ENCODE data around the gene NHS. TPM values are rescaled to one million over a fixed set of nuclear protein-coding genes. Genes with fewer than 3 reads are reported as not detected.

Gene NHS
- total RNA-seq, 1 experiment from 2014 or later = 5.7 TPM

- POLR2A ChIA-PET = no interaction called here
- Histone ChIP-seq H4K20me1 (ENCODE audit: insufficient read depth) (no peaks in the 10 kb centered on the region), H3K4me3 (replicated peaks in 1 of 2; ENCODE audit: low read depth in 1 of 2, low read length in 2 of 2) (no peak overlapping the region), H2AFZ (ENCODE audit: low read depth, low read length, poor library complexity, severe bottlenecking) (no peak overlapping the region), H3K9me2 (ENCODE audit: insufficient read depth) (no peaks in the 10 kb centered on the region), H3K9me3 (ENCODE audit: control insufficient read depth in 1 of 2, insufficient read depth in 1 of 2, low read depth in 1 of 2, low read length in 2 of 2) (no peaks in the 10 kb centered on the region), H3K4me1 (ENCODE audit: control insufficient read depth in 1 of 2, insufficient read depth in 2 of 2, low read length in 2 of 2) (no peaks in the 10 kb centered on the region), H3K27me3 (ENCODE audit: insufficient read depth, low read length) (no peaks in the 10 kb centered on the region), H3K4me2 (ENCODE audit: low read length) (no peak overlapping the region), H3K27ac (ENCODE audit: low read depth, low read length) (no peak overlapping the region), H3K36me3 (ENCODE audit: control insufficient read depth in 1 of 2, insufficient read depth in 2 of 2, low read length in 2 of 2) (no peaks in the 10 kb centered on the region), H3K79me2 (ENCODE audit: insufficient read depth, low read length) (no peaks in the 10 kb centered on the region), H3K9ac (ENCODE audit: low read length) (no peak overlapping the region)
- RAD21 ChIA-PET (ENCODE audit: low non-redundant PET in 1 of 2, low total read pairs in 2 of 2, uncharacterized antibody in 2 of 2, unreplicated experiment in 2 of 2) = no interaction called here
- no TSS peak for BruUV-seq (replicated peaks)
- ATAC-seq (no peak), DNase-seq (ENCODE audit: low read depth, low spot score) (no peak)
- TF ChIP-seq POLR2AphosphoS5 (IDR thresholded peaks at IDR 0.05; ENCODE audit: low read depth, low read length) = no peak
- no peak for TF ChIP-seq ELF1 (IDR thresholded peaks at IDR 0.05; ENCODE audit: borderline replicate concordance, low read depth)
- TF ChIP-seq REST (IDR thresholded peaks at IDR 0.05; ENCODE audit: low read depth) = no peak
- no peak for TF ChIP-seq RAD21 (IDR thresholded peaks at IDR 0.05; ENCODE audit: low read depth)
- no peak for TF ChIP-seq CEBPB (IDR thresholded peaks at IDR 0.05; ENCODE audit: low read depth)
- no peak for TF ChIP-seq CBX3 (IDR thresholded peaks at IDR 0.05; ENCODE audit: low read depth)
- TF ChIP-seq JUND (IDR thresholded peaks at IDR 0.05) = no peak
- TF ChIP-seq, protein P1, sequence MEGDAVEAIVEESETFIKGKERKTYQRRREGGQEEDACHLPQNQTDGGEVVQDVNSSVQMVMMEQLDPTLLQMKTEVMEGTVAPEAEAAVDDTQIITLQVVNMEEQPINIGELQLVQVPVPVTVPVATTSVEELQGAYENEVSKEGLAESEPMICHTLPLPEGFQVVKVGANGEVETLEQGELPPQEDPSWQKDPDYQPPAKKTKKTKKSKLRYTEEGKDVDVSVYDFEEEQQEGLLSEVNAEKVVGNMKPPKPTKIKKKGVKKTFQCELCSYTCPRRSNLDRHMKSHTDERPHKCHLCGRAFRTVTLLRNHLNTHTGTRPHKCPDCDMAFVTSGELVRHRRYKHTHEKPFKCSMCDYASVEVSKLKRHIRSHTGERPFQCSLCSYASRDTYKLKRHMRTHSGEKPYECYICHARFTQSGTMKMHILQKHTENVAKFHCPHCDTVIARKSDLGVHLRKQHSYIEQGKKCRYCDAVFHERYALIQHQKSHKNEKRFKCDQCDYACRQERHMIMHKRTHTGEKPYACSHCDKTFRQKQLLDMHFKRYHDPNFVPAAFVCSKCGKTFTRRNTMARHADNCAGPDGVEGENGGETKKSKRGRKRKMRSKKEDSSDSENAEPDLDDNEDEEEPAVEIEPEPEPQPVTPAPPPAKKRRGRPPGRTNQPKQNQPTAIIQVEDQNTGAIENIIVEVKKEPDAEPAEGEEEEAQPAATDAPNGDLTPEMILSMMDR (IDR thresholded peaks at IDR 0.05 in 2 of 3, conservative IDR thresholded peaks at IDR 0.05 in 1 of 3; ENCODE audit: borderline replicate concordance in 1 of 3, insufficient read depth in 1 of 3, low read depth in 2 of 3, low read length in 2 of 3) = no peak
- TF ChIP-seq ZFX (IDR thresholded peaks at IDR 0.05) = no peak
- TF ChIP-seq EGR1 (IDR thresholded peaks at IDR 0.05; ENCODE audit: low read depth) = no peak
- TF ChIP-seq ATF3 (IDR thresholded peaks at IDR 0.05) = no peak
- TF ChIP-seq EZH2phosphoT487 (IDR thresholded peaks at IDR 0.05; ENCODE audit: borderline replicate concordance) = no peak
- TF ChIP-seq SIN3A (IDR thresholded peaks at IDR 0.05; ENCODE audit: low read depth) = no peak
- TF ChIP-seq FOSL1 (IDR thresholded peaks at IDR 0.05; ENCODE audit: low read depth) = no peak
- no peak for TF ChIP-seq EZH2 (IDR thresholded peaks at IDR 0.05)
- intact Hi-C loops (cut with micrococcal nuclease) = no loop called here
- CTCF ChIA-PET = no interaction called here
Observed at GRCh38 chrX:17584248-17584681, 209.3 kb downstream of the NHS start.
